SK-MEL-5 (cell line): ENCODE results near the gene TCF23. TPM values are rescaled to one million over a fixed set of nuclear protein-coding genes. Genes with fewer than 3 reads are reported as not detected.
"Not testable (repeated sequence)": the region's sequence is repeated elsewhere in the genome, so short reads cannot be mapped to it uniquely, and the experiment has no call there.

ENCODE experiments used
- DNase-seq: peaks from one replicate; pipeline ENCODE4 v3.0.0-alpha.2; 2016; ENCODE audit warnings: low read depth, low spot score
- in situ Hi-C: cut with HindIII; loops from 2 replicates; pipeline ENCODE4 v1.10.0; 2016; ENCODE audit warnings: low sequenced_read_pairs, high pct_unique_total_duplicates, low pct_unique_long_range_greater_than_20kb
- total RNA-seq: library from RNA; depleted of rRNA; stranded (reverse); fragments of >200 nt; shearing (Covaris generic); gene quantifications from 2 replicates; pipeline ENCODE4 v1.2.3, GENCODE V29; 2014

The TCF23 gene
- total RNA-seq, 1 experiment from 2014 or later, result not detected

DNA sequence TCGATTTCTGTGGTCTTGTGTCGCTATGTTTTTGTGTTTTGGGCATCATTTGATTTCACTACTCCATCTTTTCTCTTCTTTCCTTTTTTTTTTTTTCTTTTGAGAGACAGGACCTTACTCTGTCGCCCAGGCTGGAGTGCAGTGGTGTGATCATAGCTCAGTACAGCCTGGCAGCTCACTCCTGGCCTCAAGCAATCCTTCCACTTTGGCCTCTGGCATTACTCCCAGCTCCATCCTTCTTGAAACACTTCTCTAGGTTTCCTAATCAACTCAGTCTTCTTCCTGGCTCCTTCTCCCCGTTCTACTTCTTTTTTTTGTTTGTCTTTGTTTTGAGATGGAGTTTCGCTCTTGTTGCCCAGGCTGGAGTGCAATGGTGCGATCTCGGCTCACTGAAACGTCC is 26.5 kb downstream of the TCF23 start:
- in situ Hi-C loops, result no loop called here
- DNase-seq, result no peak

DNA sequence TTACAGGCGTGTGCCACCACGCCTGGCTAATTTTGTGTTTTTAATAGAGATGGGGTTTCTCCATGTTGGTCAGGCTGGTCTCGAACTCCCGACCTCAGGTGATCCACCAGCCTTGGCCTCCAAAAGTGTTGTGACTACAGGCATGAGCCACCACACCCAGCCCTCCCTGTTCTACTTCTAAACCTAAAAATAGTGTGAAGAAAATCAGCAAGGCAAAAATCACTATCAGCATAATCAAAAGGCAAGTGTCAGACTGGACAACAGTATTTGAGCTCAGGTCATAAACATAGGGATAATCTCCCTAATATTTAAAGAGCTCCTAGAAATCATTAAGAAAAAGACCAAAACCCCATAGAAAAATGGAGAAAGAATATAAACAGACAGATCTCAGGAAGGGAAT is 27.0 kb downstream of the TCF23 start:
- DNase-seq, in situ Hi-C loops: not testable (repeated sequence)

DNA sequence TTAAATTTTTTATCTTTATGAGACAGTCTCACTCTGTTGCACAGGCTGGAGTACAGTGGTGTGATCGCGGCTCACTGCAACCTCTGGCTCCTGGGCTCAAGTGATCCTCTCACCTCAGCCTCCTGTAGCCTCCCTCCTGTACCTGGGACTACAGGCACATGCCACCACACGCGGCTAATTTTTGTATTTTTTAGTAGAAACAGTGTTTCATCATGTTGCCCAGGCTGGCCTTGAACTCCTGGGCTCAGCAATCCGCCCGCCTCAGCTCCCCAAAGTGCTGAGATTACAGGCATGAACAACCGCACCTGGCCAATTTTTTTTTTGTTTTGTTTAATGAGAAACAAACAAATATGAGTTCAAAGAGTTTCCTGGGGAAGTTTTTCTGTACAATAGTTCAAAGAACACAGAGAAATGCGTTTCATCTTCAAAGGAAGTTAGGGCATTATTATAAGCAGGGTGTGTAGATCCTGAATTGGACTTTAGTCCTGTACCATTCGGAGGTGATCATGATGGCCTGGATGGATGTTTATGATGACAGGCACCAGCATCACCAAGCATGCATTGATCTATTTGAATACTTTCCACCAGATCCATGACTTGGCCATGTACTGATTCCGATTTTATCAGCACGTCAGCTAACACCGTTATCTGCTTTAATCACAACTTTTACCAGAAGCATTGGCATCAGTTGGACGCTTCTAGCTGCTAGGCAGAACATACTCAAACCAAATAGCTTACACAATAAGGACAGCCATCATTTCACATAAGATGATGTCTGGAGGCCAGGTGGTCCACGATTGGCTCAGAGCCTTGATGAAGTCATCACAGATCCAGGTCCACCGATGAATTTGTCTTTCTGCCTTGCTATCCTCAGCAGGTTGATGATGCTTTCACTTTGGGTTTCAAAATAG is 28.9 kb downstream of the TCF23 start:
- DNase-seq, result no peak
- in situ Hi-C loops, result no loop called here

DNA sequence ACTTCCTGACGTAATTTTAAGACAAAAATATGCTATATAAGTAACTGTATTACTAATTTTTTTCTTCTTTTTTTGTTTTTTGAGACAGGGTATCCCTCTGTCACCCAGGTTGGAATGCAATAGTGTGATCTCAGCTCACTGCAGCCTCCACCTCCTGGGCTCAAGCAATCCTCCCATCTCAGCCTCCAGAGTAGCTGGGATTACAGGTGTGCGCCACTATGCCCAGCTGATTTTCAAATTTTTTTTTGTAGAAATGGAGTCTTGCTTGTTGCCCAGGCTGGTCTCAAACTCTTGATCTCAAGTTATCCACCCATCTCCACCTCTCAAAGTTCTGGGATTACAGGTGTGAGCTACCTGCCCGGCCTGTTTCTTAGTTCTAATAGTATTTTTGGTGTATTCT is 29.7 kb downstream of the TCF23 start:
- in situ Hi-C loops, result no loop called here
- no peak for DNase-seq

DNA sequence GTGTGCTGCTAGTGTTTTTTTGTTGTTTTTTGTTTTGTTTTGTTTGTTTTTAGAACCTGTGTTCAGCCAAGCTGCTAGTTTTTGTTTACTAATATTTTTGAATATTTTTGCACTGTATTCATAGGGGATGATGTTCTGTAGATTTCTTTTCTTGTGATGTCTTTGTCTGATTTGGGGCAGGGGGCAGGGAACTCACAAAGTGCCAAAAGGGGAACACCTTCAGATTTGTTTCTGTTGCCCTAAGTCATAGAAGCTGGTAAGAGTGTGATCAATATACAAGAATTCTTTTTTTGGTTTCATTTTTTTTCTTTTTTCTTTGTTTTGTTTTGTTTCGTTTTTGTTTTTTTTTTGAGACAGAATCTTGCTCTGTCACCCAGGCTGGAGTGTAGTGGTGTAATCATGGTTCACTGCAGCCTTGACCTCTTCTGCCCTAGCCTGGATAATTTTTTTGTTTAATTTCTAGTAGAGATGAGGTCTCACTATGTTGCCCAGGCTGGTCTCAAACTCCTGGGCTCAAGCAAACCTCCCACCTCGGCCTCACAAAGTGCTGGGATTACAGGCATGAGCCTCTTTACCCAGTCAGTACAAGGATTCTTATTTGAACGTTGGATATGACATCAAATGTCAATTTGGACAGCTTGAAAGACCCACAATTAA is 30.7 kb downstream of the TCF23 start:
- in situ Hi-C loops, result no loop called here
- DNase-seq, result no peak

DNA sequence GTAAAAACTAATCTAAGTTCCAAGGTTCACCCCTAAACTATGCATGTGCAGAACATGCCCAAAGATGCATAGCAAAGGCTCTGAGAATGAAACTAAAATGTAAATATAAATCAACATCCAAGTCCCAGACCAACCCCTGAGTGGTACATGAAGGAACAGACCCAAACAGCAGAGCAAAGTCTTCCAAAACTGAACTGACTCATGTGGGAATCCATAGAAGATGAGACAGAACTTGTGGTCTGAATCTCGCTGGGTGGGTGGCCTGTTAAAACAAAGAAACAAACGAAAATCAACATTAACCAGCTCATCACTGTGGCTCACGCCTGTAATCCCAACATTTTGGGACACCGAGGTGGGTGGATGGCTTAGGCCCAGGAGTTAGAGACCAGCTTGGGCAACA is 33.5 kb downstream of the TCF23 start:
- DNase-seq, result no peak
- in situ Hi-C loops, result no loop called here

DNA sequence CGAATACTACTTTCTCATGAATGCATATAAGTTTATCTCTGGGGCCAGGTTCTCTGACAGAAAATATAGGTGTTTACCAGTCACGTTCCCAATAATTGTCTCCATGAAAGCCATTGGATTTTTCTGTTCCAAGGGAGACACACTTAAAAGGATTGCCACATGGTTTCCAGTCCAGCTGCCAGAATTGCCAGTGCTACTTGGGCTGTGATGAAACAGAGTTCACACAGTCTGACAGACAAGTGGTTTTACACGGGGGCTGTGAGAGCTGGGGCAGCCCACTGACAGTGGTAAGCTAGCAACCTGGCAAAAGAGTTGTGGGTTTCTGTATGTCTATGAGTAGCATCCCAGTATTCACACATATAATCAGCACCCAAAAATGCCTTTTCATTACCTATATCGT is 35.3 kb downstream of the TCF23 start:
- in situ Hi-C loops, result no loop called here

DNA sequence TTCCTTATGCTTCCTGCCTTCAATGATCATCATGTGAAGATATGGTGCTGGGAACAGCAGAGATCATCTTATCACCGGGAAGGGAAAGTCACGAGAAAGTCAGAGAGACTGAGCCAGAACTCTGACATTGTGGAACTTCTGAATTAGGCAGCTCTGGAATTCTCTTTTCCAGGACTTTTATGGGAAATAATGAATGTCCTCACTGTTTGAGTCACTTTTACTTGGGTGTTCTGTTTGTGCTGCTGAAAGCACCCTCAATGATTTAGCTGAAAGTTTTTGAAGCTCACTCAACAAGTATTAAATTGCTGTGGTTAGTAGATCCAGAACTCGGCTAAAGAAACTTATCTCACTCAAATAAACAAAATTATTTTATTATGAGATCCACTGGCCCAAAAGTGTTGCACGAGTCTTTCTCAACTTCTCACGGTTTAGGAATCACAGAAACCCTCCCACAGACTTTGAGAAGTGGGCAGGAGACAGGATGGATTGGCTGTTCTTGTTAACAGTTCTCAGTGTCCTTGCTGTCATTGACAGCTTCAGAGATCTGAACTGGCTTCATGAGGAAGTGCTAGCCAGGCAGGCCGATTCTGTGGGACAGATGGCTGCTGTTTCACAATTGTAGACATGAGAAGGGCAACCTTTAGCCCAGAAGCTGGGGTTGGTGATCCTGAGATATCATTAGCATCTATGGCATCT is 36.7 kb downstream of the TCF23 start:
- peak; percentile 73 for DNase-seq
- in situ Hi-C loops, result no loop called here

More for the DNA sequence above, 35.3 kb downstream of the TCF23 start:
- DNase-seq, result no peak

DNA sequence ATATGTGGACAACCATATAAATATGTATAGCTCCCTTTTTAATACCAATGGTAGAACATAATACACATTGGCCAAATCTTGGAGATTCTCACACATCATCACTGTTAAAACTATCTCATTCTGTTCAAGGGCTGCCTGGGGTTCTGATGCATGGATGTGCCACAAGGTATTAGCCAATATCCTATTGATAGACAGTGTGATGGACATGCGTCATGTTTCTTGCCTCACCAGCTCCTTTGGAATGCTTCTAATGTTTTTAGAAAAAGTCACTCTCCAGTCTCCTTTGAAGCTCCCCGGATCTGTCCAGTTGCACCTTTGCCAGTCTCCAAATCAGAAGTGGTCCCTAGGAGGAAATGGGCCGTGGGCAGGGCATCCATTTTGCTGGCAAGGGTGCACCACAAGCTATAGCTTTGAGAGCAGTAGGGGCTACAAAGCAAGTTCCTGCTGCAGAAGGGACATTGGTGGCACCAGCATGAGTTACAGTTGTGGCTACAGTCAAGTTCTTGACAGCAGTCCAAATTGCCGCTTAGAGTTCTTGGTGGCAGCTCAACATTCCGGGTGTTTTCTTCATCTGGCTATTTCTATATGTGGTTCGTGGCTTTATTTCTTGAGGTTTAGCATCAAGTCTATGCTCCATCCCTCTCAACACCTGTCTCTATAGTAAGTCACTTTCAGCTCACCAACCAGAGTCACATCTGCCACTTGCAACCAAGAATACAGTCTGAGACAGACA is 38.0 kb downstream of the TCF23 start:
- in situ Hi-C loops, result no loop called here
- DNase-seq, result no peak

DNA sequence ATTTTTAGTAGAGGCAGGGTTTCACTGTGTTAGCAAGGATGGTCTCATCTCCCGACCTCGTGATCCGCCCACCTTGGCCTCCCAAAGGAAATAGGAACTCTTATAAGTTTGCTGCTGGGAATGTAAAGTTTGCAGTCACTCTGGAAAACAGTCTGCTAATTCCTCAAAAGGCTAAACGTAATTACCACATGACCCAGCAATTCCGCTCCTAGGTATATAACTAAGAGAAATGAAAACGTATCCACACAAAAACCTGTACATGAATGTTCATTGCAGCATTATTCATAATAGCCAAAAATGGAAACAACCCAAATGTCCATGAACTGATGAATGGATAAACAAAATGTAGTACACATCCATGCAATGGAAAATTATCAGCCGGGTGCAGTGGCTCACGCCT is 41.2 kb downstream of the TCF23 start:
- DNase-seq, result no peak
- in situ Hi-C loops, result no loop called here

DNA sequence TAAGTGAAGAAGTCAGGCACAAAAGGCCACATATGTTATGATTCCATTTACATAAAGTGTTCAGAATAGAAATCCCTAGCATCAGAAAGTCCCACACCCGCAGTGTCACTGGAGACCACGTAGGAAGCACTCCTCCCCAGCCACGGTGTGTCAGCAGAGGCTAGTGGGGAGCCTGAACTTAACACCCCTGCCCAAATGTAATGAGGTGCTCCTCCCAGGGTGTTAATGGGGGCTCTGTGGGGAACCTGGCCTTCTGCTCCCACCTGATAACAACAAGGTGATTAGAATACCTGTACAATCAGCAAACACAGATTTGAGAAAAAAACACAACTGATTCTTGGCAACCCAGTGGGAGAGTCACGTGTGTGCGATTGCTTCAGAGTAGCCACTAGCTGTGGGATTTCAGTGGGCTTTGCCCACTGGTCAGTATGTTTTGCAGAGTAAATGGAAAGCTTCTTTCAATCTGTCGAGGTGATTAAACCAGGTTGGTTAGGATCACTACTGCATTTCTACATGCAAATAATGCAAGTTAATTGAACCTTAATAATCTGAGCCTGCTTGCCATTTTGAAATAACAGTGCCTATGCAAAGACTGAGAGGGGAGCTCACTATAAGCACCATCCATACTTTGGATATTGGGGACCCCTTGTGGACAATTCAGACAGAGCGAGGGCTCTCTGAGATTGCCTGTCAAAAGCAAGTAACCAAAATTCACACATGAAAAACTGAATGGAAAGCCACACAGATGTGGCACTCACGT is 42.4 kb downstream of the TCF23 start:
- peak; percentile 85 for DNase-seq
- in situ Hi-C loops, result no loop called here

DNA sequence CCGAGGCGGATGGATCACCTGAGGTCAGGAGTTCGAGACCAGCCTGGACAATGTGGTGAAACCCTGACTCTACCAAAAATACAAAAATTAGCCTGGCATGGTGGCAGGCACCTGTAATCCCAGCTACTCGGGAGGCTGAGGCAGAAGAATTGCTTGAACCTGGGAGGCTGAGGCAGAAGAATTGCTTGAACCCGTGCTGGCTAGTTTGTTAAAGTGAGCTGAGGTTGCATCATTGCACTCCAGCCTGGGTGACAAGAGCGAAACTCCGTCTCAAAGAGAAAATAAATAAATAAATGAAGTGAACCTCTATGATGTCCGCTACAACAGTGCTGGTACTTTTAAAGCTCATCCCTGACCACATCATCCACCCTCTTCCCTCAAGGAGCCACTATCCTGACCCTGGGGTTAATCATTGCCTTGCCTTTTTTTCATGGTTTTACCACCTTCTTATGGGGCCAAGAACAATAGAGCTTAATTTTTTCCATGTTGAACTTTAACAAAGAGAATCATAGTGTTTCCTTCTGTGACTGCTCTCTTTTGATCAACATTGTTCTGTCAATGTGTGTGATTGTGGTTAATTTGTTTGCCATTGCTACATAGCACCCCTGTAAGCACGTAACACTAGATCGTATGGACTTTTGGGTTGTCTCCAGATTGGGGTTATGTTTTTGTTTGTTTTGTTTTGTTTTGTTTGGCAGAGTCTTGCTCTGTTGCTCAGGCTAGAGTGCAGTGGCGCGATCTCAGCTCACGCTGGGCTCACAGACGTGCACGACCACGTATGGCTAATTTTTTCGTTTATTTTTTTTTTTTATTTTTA is 45.9 kb downstream of the TCF23 start:
- DNase-seq, result no peak

DNA sequence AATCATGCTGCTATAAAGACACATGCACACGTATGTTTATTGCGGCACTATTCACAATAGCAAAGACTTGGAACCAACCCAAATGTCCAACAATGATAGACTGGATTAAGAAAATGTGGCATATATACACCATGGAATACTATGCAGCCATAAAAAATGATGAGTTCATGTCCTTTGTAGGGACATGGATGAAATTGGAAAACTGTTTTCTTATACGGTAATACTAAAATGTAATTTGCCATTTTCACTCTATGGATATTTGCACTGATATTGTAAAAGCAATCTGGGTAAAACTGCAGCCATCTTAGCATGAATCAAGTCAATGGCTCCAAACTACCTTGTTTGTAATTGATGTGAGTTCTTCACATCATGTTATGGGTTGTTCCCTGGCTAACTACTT is 47.0 kb downstream of the TCF23 start:
- DNase-seq, in situ Hi-C loops: not testable (repeated sequence)

More for the DNA sequence above, 45.9 kb downstream of the TCF23 start:
- in situ Hi-C loops, result no loop called here

DNA sequence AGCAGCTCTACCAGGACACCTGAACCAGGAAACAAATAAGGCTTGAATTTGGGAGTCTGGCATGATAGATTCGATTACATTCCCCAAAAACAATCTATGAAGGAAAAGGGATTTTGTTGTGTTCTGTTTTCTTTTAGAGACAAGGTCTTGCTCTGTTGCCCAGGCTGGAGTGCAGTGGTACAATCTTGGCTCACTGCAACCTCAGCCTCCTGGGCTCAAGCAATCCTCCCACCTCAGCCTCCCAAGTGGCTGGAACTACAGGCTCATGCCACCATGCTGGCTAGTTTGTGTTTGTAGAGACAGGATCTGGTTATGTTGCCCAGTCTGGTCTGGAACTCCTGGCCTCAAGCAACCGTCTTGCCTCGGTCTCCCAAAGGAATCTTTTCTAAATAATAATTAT is 49.3 kb downstream of the TCF23 start:
- in situ Hi-C loops, DNase-seq: not testable (repeated sequence)

DNA sequence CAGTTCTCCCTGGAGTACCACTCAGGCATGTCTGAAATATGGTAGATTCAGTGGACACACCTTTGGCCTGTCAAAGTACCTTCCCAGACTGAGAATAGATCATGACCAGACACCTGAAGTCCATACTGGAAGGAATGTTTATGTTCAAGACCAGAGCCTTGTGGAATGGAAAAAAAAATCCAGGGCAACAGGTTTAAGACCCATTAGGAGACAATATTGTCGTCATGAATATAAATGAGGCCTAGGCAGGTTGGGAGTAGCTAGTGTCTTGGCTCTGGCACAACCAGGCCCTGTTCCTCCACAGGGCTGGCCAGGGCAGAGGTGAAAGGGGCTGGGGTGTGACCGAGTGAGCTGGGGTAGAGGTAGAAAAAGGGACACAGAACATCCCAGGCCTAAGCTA is 49.8 kb downstream of the TCF23 start:
- DNase-seq, result no peak
- in situ Hi-C loops, result no loop called here

DNA sequence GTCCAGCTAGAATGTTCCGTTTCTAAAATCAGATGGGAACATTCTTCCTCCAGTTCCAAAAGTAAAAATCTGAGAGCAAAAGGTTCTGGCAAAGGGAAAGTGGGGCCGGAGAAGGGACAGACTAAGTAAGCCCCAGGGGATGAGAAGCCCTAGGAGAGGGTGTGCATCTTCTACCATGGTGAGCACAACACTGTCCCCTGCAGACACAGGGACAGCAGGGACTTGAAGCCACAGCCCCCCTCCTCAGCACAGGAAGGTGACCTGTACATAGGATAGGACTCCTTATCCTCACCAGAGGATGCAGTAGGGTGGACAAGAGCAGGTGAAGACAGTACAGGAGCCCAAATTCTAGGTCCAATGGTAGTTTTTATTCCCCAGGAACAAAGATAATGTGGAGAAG is 50.4 kb downstream of the TCF23 start:
- in situ Hi-C loops, result no loop called here
- no peak for DNase-seq
